ENCODE measurements around the gene DLD. TPM values are rescaled to one million over a fixed set of nuclear protein-coding genes. Genes with fewer than 3 reads are reported as not detected.

The DLD gene
- total and polyA plus RNA-seq, 4 donors, result 19.3 to 101 (median 80.2) TPM

DNA sequence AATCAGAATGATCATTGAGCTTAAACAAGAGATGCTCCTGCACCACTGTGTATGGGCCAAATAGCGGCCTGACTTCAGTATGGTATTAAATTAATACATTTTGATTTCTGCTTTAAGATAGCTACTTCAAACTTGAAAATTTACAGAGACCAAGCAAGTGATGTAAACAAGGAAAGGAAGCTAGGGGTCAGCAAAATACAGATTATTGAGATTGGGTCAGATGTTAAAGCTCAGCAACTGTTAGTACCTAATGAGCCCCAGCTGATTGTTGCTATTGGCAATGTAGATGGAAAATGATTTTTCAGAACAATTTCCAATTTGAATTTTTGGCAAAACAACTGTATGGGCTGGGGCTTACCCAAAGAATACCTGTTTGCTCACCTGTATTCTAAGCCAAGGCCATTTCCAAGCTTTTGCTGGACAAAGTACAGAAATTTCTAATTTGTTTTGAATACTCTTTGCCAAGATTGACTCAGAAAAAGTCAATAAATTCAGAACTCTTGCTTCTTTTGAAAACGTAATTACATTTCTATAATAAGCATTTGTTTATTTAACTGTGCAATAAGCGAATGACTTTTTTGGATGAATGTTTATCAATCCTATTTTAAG, 23.0 kb upstream of the DLD start:
- H3K9ac ChIP-seq (ENCODE audit: insufficient read depth in 1 of 2, low read length in 2 of 2), result no peak overlapping the region
- no peaks in the 10 kb centered on the region for H3K36me3 ChIP-seq (ENCODE audit: control insufficient read depth in 4 of 4, insufficient read depth in 4 of 4, low read length in 4 of 4)
- DNase-seq (no peak), ATAC-seq (ENCODE audit: insufficient read depth, low FRiP score) (no peak)
- no peaks in the 10 kb centered on the region for H3K9me3 ChIP-seq (ENCODE audit: control insufficient read depth in 4 of 4, insufficient read depth in 3 of 4, low read length in 3 of 4)
- 67 to 82% methylated on average over 3 of the region's 3 CpGs for WGBS, 2 donors
- no peaks in the 10 kb centered on the region for H3K4me1 ChIP-seq (ENCODE audit: control insufficient read depth in 5 of 5, insufficient read depth in 5 of 5, low read length in 5 of 5)
- peaks cover 0 to 3% (median 0%) of the 10 kb centered on the region in 3 donors for H3K27me3 ChIP-seq (ENCODE audit: control insufficient read depth in 3 of 3, insufficient read depth in 3 of 3, low read length in 2 of 3)
- H3K4me3 ChIP-seq, result no peak overlapping the region
- H3K27ac ChIP-seq (ENCODE audit: low read depth in 1 of 2, low read length in 1 of 2), result no peak overlapping the region
- TF ChIP-seq, protein P1, sequence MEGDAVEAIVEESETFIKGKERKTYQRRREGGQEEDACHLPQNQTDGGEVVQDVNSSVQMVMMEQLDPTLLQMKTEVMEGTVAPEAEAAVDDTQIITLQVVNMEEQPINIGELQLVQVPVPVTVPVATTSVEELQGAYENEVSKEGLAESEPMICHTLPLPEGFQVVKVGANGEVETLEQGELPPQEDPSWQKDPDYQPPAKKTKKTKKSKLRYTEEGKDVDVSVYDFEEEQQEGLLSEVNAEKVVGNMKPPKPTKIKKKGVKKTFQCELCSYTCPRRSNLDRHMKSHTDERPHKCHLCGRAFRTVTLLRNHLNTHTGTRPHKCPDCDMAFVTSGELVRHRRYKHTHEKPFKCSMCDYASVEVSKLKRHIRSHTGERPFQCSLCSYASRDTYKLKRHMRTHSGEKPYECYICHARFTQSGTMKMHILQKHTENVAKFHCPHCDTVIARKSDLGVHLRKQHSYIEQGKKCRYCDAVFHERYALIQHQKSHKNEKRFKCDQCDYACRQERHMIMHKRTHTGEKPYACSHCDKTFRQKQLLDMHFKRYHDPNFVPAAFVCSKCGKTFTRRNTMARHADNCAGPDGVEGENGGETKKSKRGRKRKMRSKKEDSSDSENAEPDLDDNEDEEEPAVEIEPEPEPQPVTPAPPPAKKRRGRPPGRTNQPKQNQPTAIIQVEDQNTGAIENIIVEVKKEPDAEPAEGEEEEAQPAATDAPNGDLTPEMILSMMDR (IDR thresholded peaks at IDR 0.05; ENCODE audit: control extremely low read depth, extremely low read depth), result no peak

DNA sequence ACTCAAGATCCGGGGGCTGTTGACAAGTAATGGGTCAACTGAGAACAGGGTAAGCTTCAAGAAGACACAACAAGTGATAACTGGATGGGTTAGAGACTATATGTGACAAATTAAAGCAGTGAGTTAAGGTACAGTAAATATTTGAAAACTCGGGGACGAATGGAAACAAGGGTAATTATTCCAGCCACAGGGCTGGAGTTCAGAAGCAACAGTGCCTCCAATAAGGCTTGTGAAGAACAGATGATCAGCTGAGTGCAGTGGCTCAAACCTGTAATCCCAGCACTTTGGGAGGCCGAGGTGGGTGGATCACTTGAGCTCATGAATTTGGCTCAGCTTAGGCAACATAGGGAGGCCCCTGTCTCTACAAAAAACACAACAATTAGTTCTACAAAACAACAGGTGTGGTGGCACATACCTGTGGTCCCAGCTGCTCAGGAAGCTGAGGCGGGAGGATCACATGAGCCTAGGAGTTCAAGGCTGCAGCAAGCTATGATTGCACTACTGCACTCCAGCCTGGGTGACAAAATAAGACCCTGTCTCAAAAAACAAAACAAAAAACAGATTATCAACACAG, 20.5 kb upstream of the DLD start:
- 84 to 93% methylated on average over 5 of the region's 5 CpGs for WGBS, 2 donors
- ATAC-seq (ENCODE audit: insufficient read depth, low FRiP score), result no peak

DNA sequence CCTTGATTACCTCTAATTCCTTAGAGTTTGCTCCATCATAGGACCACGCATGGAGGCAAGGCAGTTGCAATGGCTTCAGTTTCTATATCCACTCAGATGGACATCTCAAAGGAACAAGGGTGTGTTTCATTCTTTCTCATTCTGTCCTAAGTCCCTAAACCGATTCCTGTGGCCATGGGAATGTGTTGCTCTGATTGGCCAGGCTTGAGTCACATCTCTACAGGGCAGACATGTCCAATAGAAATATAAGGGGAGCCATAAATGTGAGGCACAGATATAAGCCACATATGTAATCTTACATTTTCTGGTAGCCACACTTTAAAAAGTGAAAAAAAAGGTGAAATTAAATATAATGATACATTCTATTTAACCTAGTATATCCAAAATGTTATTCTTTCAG, 16.9 kb upstream of the DLD start:
- ATAC-seq (ENCODE audit: insufficient read depth, low FRiP score), result no peak
- TF ChIP-seq, protein P1 (IDR thresholded peaks at IDR 0.05; ENCODE audit: control extremely low read depth, extremely low read depth), result no peak
- WGBS, 2 donors, result 87 to 91% methylated on average over 2 of the region's 2 CpGs

More for the DNA sequence above, 20.5 kb upstream of the DLD start:
- Histone ChIP-seq H3K4me1 (ENCODE audit: control insufficient read depth in 5 of 5, insufficient read depth in 5 of 5, low read length in 5 of 5) (peaks cover 0 to 3% (median 0%) of the 10 kb centered on the region in 5 donors), H3K9me3 (ENCODE audit: control insufficient read depth in 4 of 4, insufficient read depth in 3 of 4, low read length in 3 of 4) (no peaks in the 10 kb centered on the region), H3K36me3 (ENCODE audit: control insufficient read depth in 4 of 4, insufficient read depth in 4 of 4, low read length in 4 of 4) (no peaks in the 10 kb centered on the region), H3K4me3 (no peak overlapping the region), H3K27me3 (ENCODE audit: control insufficient read depth in 3 of 3, insufficient read depth in 3 of 3, low read length in 2 of 3) (peaks cover 0 to 3% (median 0%) of the 10 kb centered on the region in 3 donors), H3K9ac (ENCODE audit: insufficient read depth in 1 of 2, low read length in 2 of 2) (no peak overlapping the region), H3K27ac (ENCODE audit: low read depth in 1 of 2, low read length in 1 of 2) (no peak overlapping the region)
- DNase-seq, result no peak
- TF ChIP-seq, protein P1 (IDR thresholded peaks at IDR 0.05; ENCODE audit: control extremely low read depth, extremely low read depth), result no peak

More for the DNA sequence above, 16.9 kb upstream of the DLD start:
- peaks cover 0 to 3% (median 0%) of the 10 kb centered on the region in 5 donors for H3K4me1 ChIP-seq (ENCODE audit: control insufficient read depth in 5 of 5, insufficient read depth in 5 of 5, low read length in 5 of 5)
- H3K9ac ChIP-seq (ENCODE audit: insufficient read depth in 1 of 2, low read length in 2 of 2), result no peak overlapping the region
- DNase-seq, result no peak
- no peaks in the 10 kb centered on the region for H3K9me3 ChIP-seq (ENCODE audit: control insufficient read depth in 4 of 4, insufficient read depth in 3 of 4, low read length in 3 of 4)
- H3K36me3 ChIP-seq (ENCODE audit: control insufficient read depth in 4 of 4, insufficient read depth in 4 of 4, low read length in 4 of 4), result no peaks in the 10 kb centered on the region
- no peak overlapping the region for H3K27ac ChIP-seq (ENCODE audit: low read depth in 1 of 2, low read length in 1 of 2)
- H3K4me3 ChIP-seq, result no peak overlapping the region
- H3K27me3 ChIP-seq (ENCODE audit: control insufficient read depth in 3 of 3, insufficient read depth in 3 of 3, low read length in 2 of 3), result no peaks in the 10 kb centered on the region

Measured in lung (tissue), 12 donors.